ENCODE data around the gene EAPP. TPM values are rescaled to one million over a fixed set of nuclear protein-coding genes. Genes with fewer than 3 reads are reported as not detected.
"Not testable (repeated sequence)": the region's sequence is repeated elsewhere in the genome, so short reads cannot be mapped to it uniquely, and the experiment has no call there.

The EAPP gene
- total RNA-seq, 3 donors from 2014 or later (not counting 1 experiment from before 2014, with no cell fraction given), result 70.5 to 96.6 (median 76.1) TPM

DNA sequence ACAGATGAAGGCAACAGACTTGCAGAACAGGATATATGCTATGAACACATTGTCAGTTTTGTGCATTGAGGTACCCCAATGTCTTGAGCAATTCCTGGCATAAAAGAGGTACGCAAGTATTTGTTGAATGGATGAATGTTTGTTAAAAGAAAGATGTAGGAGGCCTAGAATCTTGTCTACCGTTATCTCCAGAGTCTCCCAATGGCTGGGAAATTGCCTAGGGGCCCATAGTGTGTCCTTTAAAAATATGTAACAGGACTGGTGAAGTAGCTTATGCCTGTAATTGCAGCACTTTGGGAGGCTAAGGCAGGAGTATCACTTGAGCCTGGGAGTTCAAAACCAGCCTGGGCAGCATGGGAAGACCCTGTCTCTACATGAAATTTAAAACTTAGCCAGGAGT lies 57.0 kb downstream of the EAPP start:
- no peaks in the 10 kb centered on the region for H3K27me3 ChIP-seq (ENCODE audit: control insufficient read depth, insufficient read depth, low read length)
- ATAC-seq (no peak), DNase-seq (no peak)
- H3K27ac ChIP-seq (ENCODE audit: low read length), result no peak overlapping the region
- H3K9me3 ChIP-seq (ENCODE audit: control insufficient read depth, insufficient read depth, low read length), result no peaks in the 10 kb centered on the region
- no peaks in the 10 kb centered on the region for H3K36me3 Mint-ChIP-seq
- no peaks in the 10 kb centered on the region for H3K9me3 Mint-ChIP-seq
- TF ChIP-seq, protein P1, sequence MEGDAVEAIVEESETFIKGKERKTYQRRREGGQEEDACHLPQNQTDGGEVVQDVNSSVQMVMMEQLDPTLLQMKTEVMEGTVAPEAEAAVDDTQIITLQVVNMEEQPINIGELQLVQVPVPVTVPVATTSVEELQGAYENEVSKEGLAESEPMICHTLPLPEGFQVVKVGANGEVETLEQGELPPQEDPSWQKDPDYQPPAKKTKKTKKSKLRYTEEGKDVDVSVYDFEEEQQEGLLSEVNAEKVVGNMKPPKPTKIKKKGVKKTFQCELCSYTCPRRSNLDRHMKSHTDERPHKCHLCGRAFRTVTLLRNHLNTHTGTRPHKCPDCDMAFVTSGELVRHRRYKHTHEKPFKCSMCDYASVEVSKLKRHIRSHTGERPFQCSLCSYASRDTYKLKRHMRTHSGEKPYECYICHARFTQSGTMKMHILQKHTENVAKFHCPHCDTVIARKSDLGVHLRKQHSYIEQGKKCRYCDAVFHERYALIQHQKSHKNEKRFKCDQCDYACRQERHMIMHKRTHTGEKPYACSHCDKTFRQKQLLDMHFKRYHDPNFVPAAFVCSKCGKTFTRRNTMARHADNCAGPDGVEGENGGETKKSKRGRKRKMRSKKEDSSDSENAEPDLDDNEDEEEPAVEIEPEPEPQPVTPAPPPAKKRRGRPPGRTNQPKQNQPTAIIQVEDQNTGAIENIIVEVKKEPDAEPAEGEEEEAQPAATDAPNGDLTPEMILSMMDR (IDR thresholded peaks at IDR 0.05), result no peak
- 93% methylated on average over 2 of the region's 2 CpGs for WGBS (ENCODE audit: insufficient coverage)
- no peaks in the 10 kb centered on the region for H3K27me3 Mint-ChIP-seq (ENCODE audit: low read depth in 2 of 2)
- no peaks in the 10 kb centered on the region for H3K4me1 Mint-ChIP-seq
- no peaks in the 10 kb centered on the region for H3K36me3 ChIP-seq (ENCODE audit: control insufficient read depth, insufficient read depth, low read length)
- no peak overlapping the region for H3K4me3 ChIP-seq (ENCODE audit: low read length)
- H3K27ac Mint-ChIP-seq, result no peak overlapping the region
- H3K4me1 ChIP-seq (ENCODE audit: control insufficient read depth, insufficient read depth, low read length), result no peaks in the 10 kb centered on the region
- no peak overlapping the region for H3K4me3 Mint-ChIP-seq
- intact Hi-C loops (cut with micrococcal nuclease), result no loop called here

DNA sequence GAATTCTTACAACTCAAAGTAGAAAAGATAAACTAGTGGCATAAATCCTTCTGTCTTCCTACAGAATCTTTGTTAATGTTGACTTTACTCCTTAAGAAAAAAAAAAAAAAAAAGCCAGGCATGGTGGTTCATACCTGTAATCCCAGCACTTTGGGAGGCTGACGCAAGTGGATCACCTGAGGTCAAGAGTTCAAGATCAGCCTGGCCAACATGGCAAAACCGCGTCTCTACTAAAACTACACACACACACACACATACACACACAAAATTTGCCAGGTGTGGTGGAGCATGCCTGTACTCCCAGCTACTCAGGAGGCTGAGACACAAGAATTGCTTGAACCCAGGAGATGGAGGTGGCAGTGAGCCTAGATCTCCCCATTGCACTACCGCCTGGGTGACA lies 59.8 kb downstream of the EAPP start:
- H3K36me3 ChIP-seq (ENCODE audit: control insufficient read depth, insufficient read depth, low read length), result no peaks in the 10 kb centered on the region
- Mint-ChIP-seq H3K27ac (no peak overlapping the region), H3K27me3 (ENCODE audit: low read depth in 2 of 2) (peaks cover 4 to 7% of the 10 kb centered on the region in 2 donors), H3K36me3 (no peaks in the 10 kb centered on the region), H3K4me3 (no peak overlapping the region), H3K9me3 (no peaks in the 10 kb centered on the region), H3K4me1 (no peaks in the 10 kb centered on the region)
- H3K4me1 ChIP-seq (ENCODE audit: control insufficient read depth, insufficient read depth, low read length), result no peaks in the 10 kb centered on the region
- whole genome bisulfite sequencing (ENCODE audit: insufficient coverage), result 98% methylated on average over 4 of the region's 4 CpGs
- intact Hi-C loops (cut with micrococcal nuclease), result no loop called here
- DNase-seq (no peak), ATAC-seq (no peak)
- TF ChIP-seq, protein P1 (IDR thresholded peaks at IDR 0.05), result no peak
- no peaks in the 10 kb centered on the region for H3K27me3 ChIP-seq (ENCODE audit: control insufficient read depth, insufficient read depth, low read length)
- no peak overlapping the region for H3K27ac ChIP-seq (ENCODE audit: low read length)
- no peak overlapping the region for H3K4me3 ChIP-seq (ENCODE audit: low read length)
- no peaks in the 10 kb centered on the region for H3K9me3 ChIP-seq (ENCODE audit: control insufficient read depth, insufficient read depth, low read length)

DNA sequence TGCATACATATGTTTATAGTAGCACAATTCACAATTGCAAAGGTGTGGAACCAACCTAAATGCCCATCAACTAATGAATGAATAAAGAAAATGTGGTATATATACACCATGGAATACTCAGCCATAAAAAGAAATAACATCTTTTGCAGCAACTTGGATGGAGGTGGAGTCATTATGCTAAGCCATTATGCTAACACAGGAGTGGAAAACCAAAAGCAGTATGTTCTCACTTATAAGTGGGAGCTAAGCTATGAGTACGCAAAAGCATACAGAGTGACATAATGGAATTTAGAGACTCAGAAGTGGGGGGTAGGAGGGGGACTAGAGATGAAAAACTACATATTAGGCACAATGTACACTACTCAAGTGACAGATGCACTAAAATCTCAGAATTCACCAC lies 61.2 kb downstream of the EAPP start:
- no peak overlapping the region for H3K4me3 Mint-ChIP-seq

DNA sequence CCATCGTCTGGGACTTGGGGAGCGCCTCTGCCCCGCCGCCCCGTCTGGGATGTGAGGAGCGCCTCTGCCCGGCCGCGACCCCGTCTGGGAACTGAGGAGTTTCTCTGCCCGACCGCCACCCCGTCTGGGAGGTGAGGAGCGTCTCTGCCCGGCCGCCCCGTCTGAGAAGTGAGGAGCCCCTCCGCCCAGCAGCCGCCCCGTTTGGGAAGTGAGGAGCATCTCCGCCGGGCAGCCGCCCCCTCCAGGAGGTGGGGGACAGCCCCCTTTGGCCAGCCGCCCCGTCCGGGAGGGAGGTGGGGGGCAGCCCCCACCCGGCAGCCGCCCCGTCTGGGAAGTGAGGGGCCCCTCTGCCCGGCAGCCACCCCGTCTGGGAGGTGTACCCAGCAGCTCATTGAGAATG lies 63.5 kb downstream of the EAPP start:
- H3K4me3 Mint-ChIP-seq; H3K36me3 Mint-ChIP-seq; H3K4me1 ChIP-seq (ENCODE audit: control insufficient read depth, insufficient read depth, low read length); H3K9me3 Mint-ChIP-seq; H3K27ac ChIP-seq (ENCODE audit: low read length); H3K4me3 ChIP-seq (ENCODE audit: low read length); DNase-seq; H3K9me3 ChIP-seq (ENCODE audit: control insufficient read depth, insufficient read depth, low read length); H3K36me3 ChIP-seq (ENCODE audit: control insufficient read depth, insufficient read depth, low read length); H3K27ac Mint-ChIP-seq; intact Hi-C loops (cut with micrococcal nuclease); ATAC-seq; H3K4me1 Mint-ChIP-seq; H3K27me3 ChIP-seq (ENCODE audit: control insufficient read depth, insufficient read depth, low read length): not testable (repeated sequence)
- peaks cover 7 to 12% of the 10 kb centered on the region in 2 donors for H3K27me3 Mint-ChIP-seq (ENCODE audit: low read depth in 2 of 2)
- 95% methylated on average over 29 of the region's 31 CpGs for WGBS (ENCODE audit: insufficient coverage)

More for the DNA sequence above, 61.2 kb downstream of the EAPP start:
- H3K4me1 Mint-ChIP-seq, result no peaks in the 10 kb centered on the region
- no peak overlapping the region for H3K27ac Mint-ChIP-seq
- Histone ChIP-seq H3K27ac (ENCODE audit: low read length) (no peak overlapping the region), H3K4me1 (ENCODE audit: control insufficient read depth, insufficient read depth, low read length) (no peaks in the 10 kb centered on the region), H3K27me3 (ENCODE audit: control insufficient read depth, insufficient read depth, low read length) (no peaks in the 10 kb centered on the region), H3K9me3 (ENCODE audit: control insufficient read depth, insufficient read depth, low read length) (no peaks in the 10 kb centered on the region), H3K36me3 (ENCODE audit: control insufficient read depth, insufficient read depth, low read length) (no peaks in the 10 kb centered on the region), H3K4me3 (ENCODE audit: low read length) (no peak overlapping the region)
- H3K9me3 Mint-ChIP-seq, result no peaks in the 10 kb centered on the region
- intact Hi-C loops (cut with micrococcal nuclease), result no loop called here
- 100% methylated on average over 1 of the region's 1 CpG for WGBS (ENCODE audit: insufficient coverage)
- TF ChIP-seq, protein P1 (IDR thresholded peaks at IDR 0.05), result no peak
- ATAC-seq (no peak), DNase-seq (no peak)
- H3K36me3 Mint-ChIP-seq, result no peaks in the 10 kb centered on the region
- H3K27me3 Mint-ChIP-seq (ENCODE audit: low read depth in 2 of 2), result peaks cover 7 to 9% of the 10 kb centered on the region in 2 donors
